K562 (cell line): Measurements from ENCODE around the gene JPH3. TPM values are rescaled to one million over a fixed set of nuclear protein-coding genes. Genes with fewer than 3 reads are reported as not detected.

Source experiments
- ATAC-seq: fragments of 200-7000 bp; cut with Tn5 transposase; 3 replicates; pipeline ENCODE4 v1.9.1; 2020; ENCODE audit warnings: moderate library complexity
- BruUV-seq: library from RNA; stranded (reverse); fragments of 400-500 nt; replicated peaks from 2 replicates; lab custom pipeline; 2021; lab: Mats Ljungman, UMichigan
- CTCF ChIA-PET: fragments of 300-600 bp; formaldehyde crosslinking; extraction: SDS; loops from one replicate; lab custom pipeline; 2021; ENCODE audit warnings: low intra/inter-chr PET ratio; lab: Yijun Ruan, JAX
- POLR2A ChIA-PET: fragments of 300-600, 350-650 bp; sonication (Branson Sonifier 250); formaldehyde crosslinking; extraction: SDS; loops from one replicate; lab custom pipeline; 2021; ENCODE audit warnings: antibody characterized with exemption, inconsistent platforms; lab: Yijun Ruan, JAX
- DNase-seq, 4 experiments: peaks; one replicate each; pipeline versions ENCODE4 v3.0.0 to v3.0.0-alpha.2; 2011 to 2018; ENCODE audit warnings: low spot score in 3 of 4, mixed read lengths in 3 of 4; ENCODE audit errors: extremely low read depth in 1 of 4
- FAIRE-seq: peaks from 2 replicates; lab custom pipeline; 2011; peaks lifted over from hg19 to GRCh38; lab: Jason Lieb, UNC
- H2AFZ ChIP-seq: 2 replicates; pipeline ENCODE4 v1.6.0; 2011; ENCODE audit warnings: low read depth, low read length, control low read depth, inconsistent platforms
- H3K27ac ChIP-seq: fragments of 200-600 bp; 3 replicates; pipeline ENCODE4 v1.8.0; 2011; ENCODE audit warnings: low read depth, mild to moderate bottlenecking, control low read depth, inconsistent platforms, low read length, moderate library complexity, mixed read lengths; ENCODE audit errors: extremely low read depth
- H3K27me3 ChIP-seq, 2 experiments: fragments of 300-600 bp in 1 of 2; 2 replicates in 1 of 2; 3 replicates in 1 of 2; pipeline versions ENCODE4 v1.6.0 to v1.8.0; 2011; ENCODE audit warnings: inconsistent platforms in 2 of 2, low read length in 2 of 2, mild to moderate bottlenecking in 1 of 2, mixed read lengths in 1 of 2, moderate library complexity in 1 of 2; ENCODE audit not compliant: control insufficient read depth in 2 of 2, insufficient read depth in 2 of 2
- H3K36me3 ChIP-seq: fragments of 300-600 bp; 3 replicates; pipeline ENCODE4 v1.8.0; 2011; ENCODE audit warnings: mild to moderate bottlenecking, low read length, inconsistent platforms; ENCODE audit not compliant: control insufficient read depth, insufficient read depth
- H3K4me1 ChIP-seq, 2 experiments: fragments of 200-600 bp in 1 of 2; replicated peaks in 1 of 2; 2 replicates in 1 of 2; 3 replicates in 1 of 2; pipeline versions ENCODE4 v1.5.1 to v1.8.0; 2011; ENCODE audit warnings: inconsistent platforms in 2 of 2, low read length in 2 of 2, mild to moderate bottlenecking in 1 of 2, mixed read lengths in 1 of 2, moderate library complexity in 1 of 2; ENCODE audit not compliant: control insufficient read depth in 2 of 2, insufficient read depth in 2 of 2
- H3K4me2 ChIP-seq: 2 replicates; pipeline ENCODE4 v1.6.1; 2011; ENCODE audit warnings: low read length, control low read depth, inconsistent platforms, mixed read lengths; ENCODE audit not compliant: insufficient read depth
- H3K4me3 ChIP-seq: fragments of 200-600 bp; sonication (generic), shearing (Covaris generic); 2 replicates; pipeline ENCODE4 v1.5.1; 2016; ENCODE audit warnings: control low read depth, inconsistent platforms
- H3K79me2 ChIP-seq: fragments of 200-600 bp; 3 replicates; pipeline ENCODE4 v1.8.0; 2011; ENCODE audit warnings: low read length, inconsistent platforms; ENCODE audit not compliant: control insufficient read depth, insufficient read depth
- H3K9ac ChIP-seq, 2 experiments: 2 replicates each; pipeline versions ENCODE4 v1.6.0 to v1.6.1; 2011; ENCODE audit warnings: low read depth in 2 of 2, low read length in 2 of 2, control low read depth in 1 of 2, inconsistent platforms in 1 of 2, mild to moderate bottlenecking in 1 of 2, mixed read lengths in 1 of 2; ENCODE audit not compliant: insufficient read depth in 1 of 2
- H3K9me1 ChIP-seq: one replicate; pipeline ENCODE4 v1.6.0; 2011; ENCODE audit warnings: inconsistent platforms, mild to moderate bottlenecking, low read length, moderate library complexity; ENCODE audit not compliant: control insufficient read depth, insufficient read depth
- H3K9me3 ChIP-seq: replicated peaks from 2 replicates; pipeline ENCODE4 v1.5.1; 2011; ENCODE audit warnings: low read depth, low read length, inconsistent platforms; ENCODE audit not compliant: control insufficient read depth, insufficient read depth
- H4K20me1 ChIP-seq: replicated peaks from 2 replicates; pipeline ENCODE4 v1.6.1; 2011; ENCODE audit warnings: low read length, inconsistent platforms, mixed read lengths; ENCODE audit not compliant: control insufficient read depth, insufficient read depth
- BACH1 ChIP-seq: fragments of 200-800 bp; sonication (Bioruptor generic); IDR thresholded peaks from 2 replicates; pipeline ENCODE4 v1.6.1; 2016; ENCODE audit warnings: missing genetic modification characterization, missing compliant biosample characterization
- CEBPG ChIP-seq, 3 experiments: fragments of 200-800 bp in 1 of 3; sonication (Bioruptor generic) in 1 of 3; sonication (generic) in 1 of 3; formaldehyde crosslinking in 1 of 3; IDR thresholded peaks in 2 of 3; conservative IDR thresholded peaks in 1 of 3; 2 replicates each; pipeline versions ENCODE4 v1.6.1 to v1.8.0; 2016 to 2022; ENCODE audit warnings: missing compliant biosample characterization in 2 of 3, missing genetic modification characterization in 2 of 3, mild to moderate bottlenecking in 1 of 3, missing genetic modification reagents in 1 of 3
- FOS ChIP-seq: IDR thresholded peaks from 3 replicates; pipeline ENCODE4 v1.6.1; 2011; ENCODE audit not compliant: insufficient read length; ENCODE audit errors: extremely low read depth
- IFI16 ChIP-seq: fragments of 250-450 bp; sonication (Bioruptor Pico); IDR thresholded peaks from 2 replicates; pipeline ENCODE4 v2.1.2; 2022; ENCODE audit warnings: mild to moderate bottlenecking, inconsistent platforms
- NR1H2 ChIP-seq: sonication (generic); formaldehyde crosslinking; IDR thresholded peaks from 2 replicates; pipeline ENCODE4 v1.4.0; 2020; ENCODE audit warnings: mild to moderate bottlenecking, missing genetic modification reagents
- PKNOX1 ChIP-seq: fragments of 450-650 bp; IDR thresholded peaks from 2 replicates; pipeline ENCODE4 v1.6.1; 2016
- PRPF4 ChIP-seq: fragments of 200-400 bp; formaldehyde crosslinking; IDR thresholded peaks from one replicate; pipeline ENCODE4 v1.6.1; 2017; ENCODE audit warnings: low read length, low read depth, mild to moderate bottlenecking; ENCODE audit not compliant: insufficient read depth, poor library complexity, severe bottlenecking
- TSC22D4 ChIP-seq: fragments of 450-650 bp; IDR thresholded peaks from 2 replicates; pipeline ENCODE4 v1.6.1; 2016; ENCODE audit warnings: missing genetic modification characterization, missing biosample characterization, control low read depth
- ZBTB1 ChIP-seq: sonication (generic); formaldehyde crosslinking; IDR thresholded peaks from 2 replicates; pipeline ENCODE4 v1.8.1; 2023; ENCODE audit warnings: missing genetic modification reagents, low read depth, mild to moderate bottlenecking, borderline replicate concordance
- ZNF41 ChIP-seq: fragments of 250-450 bp; sonication (Bioruptor Pico); conservative IDR thresholded peaks from 2 replicates; pipeline ENCODE4 v1.4.0; 2020; ENCODE audit warnings: mild to moderate bottlenecking
- ZNF518B ChIP-seq: fragments of 250-450 bp; sonication (Bioruptor Pico); IDR thresholded peaks from 2 replicates; pipeline ENCODE4 v1.5.0; 2021; ENCODE audit warnings: mild to moderate bottlenecking, moderate library complexity
- ZSCAN32 ChIP-seq: fragments of 450-650 bp; formaldehyde crosslinking; IDR thresholded peaks from 2 replicates; pipeline ENCODE4 v1.4.0; 2020; ENCODE audit warnings: mild to moderate bottlenecking, moderate library complexity
- WGBS: fragments of 100-300 bp; shearing (Covaris generic); methylation state at CpG from one replicate; pipeline ENCODE4 v1.1.6; 2016; ENCODE audit warnings: low coverage, mixed read lengths; ENCODE audit not compliant: insufficient coverage; ENCODE audit errors: missing lambda C conversion rate; 5-methylcytosine and 5-hydroxymethylcytosine counted together
- in situ Hi-C: fragments of 300-500 bp; cut with MboI; formaldehyde crosslinking; loops from 4 replicates; pipeline ENCODE4 v1.15.0; 2018; ENCODE audit warnings: inconsistent platforms, mixed read lengths
- intact Hi-C: fragments of 100-400 bp; cut with micrococcal nuclease; formaldehyde crosslinking; loops from 2 replicates; pipeline ENCODE4 v1.14.2; 2022
- polyA plus RNA-seq, 8 experiments: library from polyadenylated mRNA; depleted of rRNA in 4 of 8; stranded (reverse) in 5 of 8; unstranded in 3 of 8; fragments of >200 nt; fragmentation: Nextera tagmentation in 2 of 8; fragmentation: Illumina TruSeq in 1 of 8; extraction: Ambion mirVana in 2 of 8; extraction: Trizol in 1 of 8; gene quantifications; 2 replicates each; pipeline versions ENCODE4 v1.2.1 to v1.2.3, GENCODE V29; 2011 to 2014; ENCODE audit warnings: inconsistent platforms in 1 of 8, missing spikeins in 1 of 8
- total RNA-seq, 7 experiments: library from RNA; depleted of rRNA in 6 of 7; stranded (reverse); fragments of >200 nt in 6 of 7; fragmentation: Illumina TruSeq in 2 of 7; extraction: Trizol in 2 of 7; gene quantifications; 2 replicates each; pipeline versions ENCODE4 v1.2.1 to v1.2.3, GENCODE V29; 2011 to 2021; ENCODE audit warnings: low replicate concordance in 1 of 7
- TF ChIP-seq, protein P1 (sequence below): sonication (generic); formaldehyde crosslinking; IDR thresholded peaks from 2 replicates; pipeline ENCODE4 v1.8.0; 2022; ENCODE audit warnings: mild to moderate bottlenecking, missing genetic modification reagents
- TF ChIP-seq, protein P2 (sequence below): fragments of 450-650 bp; formaldehyde crosslinking; IDR thresholded peaks from 2 replicates; pipeline ENCODE4 v1.4.0; 2022; ENCODE audit warnings: missing genetic modification characterization

The JPH3 gene
- total and polyA plus RNA-seq, 9 of the 15 experiments (the other 6 are each of a cell fraction or from before 2014, with no cell fraction given): 0.01 TPM; not detected in 8

GRCh38 chr16:87563022-87563421 lies 39.3 kb upstream of the JPH3 start:
- Histone ChIP-seq H3K4me2 (no peak overlapping the region), H3K27ac (no peak overlapping the region), H3K9ac (no peak overlapping the region), H4K20me1 (0 out of 2 replicates have a peak, but pooled peaks cover 4% of the 10 kb centered on the region), H3K9me3 (no peaks in the 10 kb centered on the region; the same call in 1 of the 2 replicates), H3K36me3 (no peaks in the 10 kb centered on the region), H3K79me2 (no peaks in the 10 kb centered on the region), H3K9me1 (no peaks in the 10 kb centered on the region), H3K4me1 (peaks cover 4 to 27% of the 10 kb centered on the region in 2 experiments; a peak in 4 of 5 replicates), H3K4me3 (no peak overlapping the region), H2AFZ (no peak overlapping the region), H3K27me3 (peaks cover 18 to 54% of the 10 kb centered on the region in 2 experiments; a peak in 4 of 5 replicates)
- no peak for FAIRE-seq
- CTCF ChIA-PET: no interaction called here
- intact Hi-C loops (loop anchor here (10.0 kb wide), 1 partner anchor 148 kb away; no protein-coding TSS in a partner anchor), in situ Hi-C loops (no loop called here)
- 10% methylated on average over 6 of the region's 6 CpGs for WGBS
- POLR2A ChIA-PET: interaction anchor here (0.9 kb wide), 1 partner anchor 9 kb away, joined by 3 read pairs; no protein-coding TSS in a partner anchor
- ATAC-seq: no peak
- DNase-seq: no peak
- no TSS peak for BruUV-seq
- TF ChIP-seq NR1H2 (no peak), CEBPG (CRISPR knock-in tag; IDR thresholded peaks at IDR 0.05) (no peak), CEBPG (tag; conservative IDR thresholded peaks at IDR 0.05 in 1 of 2, IDR thresholded peaks at IDR 0.05 in 1 of 2) (no peak), BACH1 (no peak), IFI16 (CRISPR knock-in tag) (no peak), ZSCAN32 (CRISPR knock-in tag) (no peak), PKNOX1 (no peak), TSC22D4 (tag) (no peak), FOS (no peak), ZNF41 (CRISPR knock-in tag) (no peak), ZBTB1 (CRISPR knock-in tag) (no peak), PRPF4 (no peak), ZNF518B (CRISPR knock-in tag) (no peak)
- TF ChIP-seq, protein P1, sequence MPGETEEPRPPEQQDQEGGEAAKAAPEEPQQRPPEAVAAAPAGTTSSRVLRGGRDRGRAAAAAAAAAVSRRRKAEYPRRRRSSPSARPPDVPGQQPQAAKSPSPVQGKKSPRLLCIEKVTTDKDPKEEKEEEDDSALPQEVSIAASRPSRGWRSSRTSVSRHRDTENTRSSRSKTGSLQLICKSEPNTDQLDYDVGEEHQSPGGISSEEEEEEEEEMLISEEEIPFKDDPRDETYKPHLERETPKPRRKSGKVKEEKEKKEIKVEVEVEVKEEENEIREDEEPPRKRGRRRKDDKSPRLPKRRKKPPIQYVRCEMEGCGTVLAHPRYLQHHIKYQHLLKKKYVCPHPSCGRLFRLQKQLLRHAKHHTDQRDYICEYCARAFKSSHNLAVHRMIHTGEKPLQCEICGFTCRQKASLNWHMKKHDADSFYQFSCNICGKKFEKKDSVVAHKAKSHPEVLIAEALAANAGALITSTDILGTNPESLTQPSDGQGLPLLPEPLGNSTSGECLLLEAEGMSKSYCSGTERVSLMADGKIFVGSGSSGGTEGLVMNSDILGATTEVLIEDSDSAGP (CRISPR knock-in tag): no peak
- TF ChIP-seq, protein P2, sequence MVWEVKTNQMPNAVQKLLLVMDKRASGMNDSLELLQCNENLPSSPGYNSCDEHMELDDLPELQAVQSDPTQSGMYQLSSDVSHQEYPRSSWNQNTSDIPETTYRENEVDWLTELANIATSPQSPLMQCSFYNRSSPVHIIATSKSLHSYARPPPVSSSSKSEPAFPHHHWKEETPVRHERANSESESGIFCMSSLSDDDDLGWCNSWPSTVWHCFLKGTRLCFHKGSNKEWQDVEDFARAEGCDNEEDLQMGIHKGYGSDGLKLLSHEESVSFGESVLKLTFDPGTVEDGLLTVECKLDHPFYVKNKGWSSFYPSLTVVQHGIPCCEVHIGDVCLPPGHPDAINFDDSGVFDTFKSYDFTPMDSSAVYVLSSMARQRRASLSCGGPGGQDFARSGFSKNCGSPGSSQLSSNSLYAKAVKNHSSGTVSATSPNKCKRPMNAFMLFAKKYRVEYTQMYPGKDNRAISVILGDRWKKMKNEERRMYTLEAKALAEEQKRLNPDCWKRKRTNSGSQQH: no peak
